Stimulated activated CD8-positive, alpha-beta memory T cell treated with anti-CD3 and anti-CD28 coated beads, Interleukin-12 subunit alpha, Interleukin-12 subunit beta, amount 100 ng/mL, for 4 hours (primary cell): ENCODE measurements around the gene CIAPIN1.
A peak's percentile ranks its signal among the peaks of the same experiment; 100 is the strongest.

Source experiments
- DNase-seq: peaks from one replicate; pipeline ENCODE4 v3.0.0-alpha.2; 2020; ENCODE audit warnings: low read depth

CIAPIN1 gene

DNA sequence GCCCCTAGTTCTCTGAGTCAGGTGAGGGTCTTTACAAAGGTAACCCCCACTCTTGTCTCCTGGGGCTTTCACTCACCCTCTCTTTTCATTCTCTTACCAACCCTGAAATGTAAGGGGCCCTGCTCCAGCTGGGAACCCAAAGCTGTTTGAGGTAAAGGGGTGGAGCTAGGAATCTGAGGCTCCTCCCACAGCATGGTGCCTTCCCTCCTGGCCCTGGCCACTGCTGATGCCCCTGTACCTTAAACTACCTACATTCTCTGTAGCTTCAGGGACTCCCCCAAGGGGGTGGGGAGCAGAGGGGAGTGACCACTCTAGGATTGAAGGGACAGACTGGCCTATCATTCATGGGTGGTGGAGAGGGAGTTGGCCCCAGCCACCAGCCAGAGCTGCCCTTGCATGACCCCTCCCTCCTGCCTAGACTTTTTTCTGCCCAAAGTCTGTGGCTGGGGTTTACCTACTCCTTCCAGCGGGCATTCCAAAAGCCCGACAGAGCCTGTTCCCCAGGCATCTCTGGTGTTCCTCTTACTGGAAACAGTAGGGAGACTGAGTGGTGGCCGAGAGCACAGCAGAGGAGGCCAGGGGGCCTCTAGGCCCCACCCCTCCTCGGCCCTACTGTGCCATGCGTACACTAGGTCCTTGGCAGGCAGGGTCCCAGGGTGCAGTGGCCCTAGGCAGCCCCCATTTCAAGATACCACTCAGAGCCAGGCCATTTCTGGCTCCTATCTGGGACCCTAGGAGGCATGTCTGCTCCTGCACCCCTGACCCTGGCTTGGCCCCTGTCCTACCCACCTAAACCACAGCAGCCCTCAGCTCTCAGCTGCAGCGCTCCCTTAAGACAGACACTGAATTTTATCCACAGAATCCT, 29.6 kb upstream of the CIAPIN1 start:
- no peak for DNase-seq

- peak; percentile 45 for DNase-seq
Observed at GRCh38 chr16:57475711-57476339, 28.6 kb upstream of the CIAPIN1 start.

- no peak for DNase-seq
Observed at GRCh38 chr16:57474671-57475661, 27.8 kb upstream of the CIAPIN1 start.

DNA sequence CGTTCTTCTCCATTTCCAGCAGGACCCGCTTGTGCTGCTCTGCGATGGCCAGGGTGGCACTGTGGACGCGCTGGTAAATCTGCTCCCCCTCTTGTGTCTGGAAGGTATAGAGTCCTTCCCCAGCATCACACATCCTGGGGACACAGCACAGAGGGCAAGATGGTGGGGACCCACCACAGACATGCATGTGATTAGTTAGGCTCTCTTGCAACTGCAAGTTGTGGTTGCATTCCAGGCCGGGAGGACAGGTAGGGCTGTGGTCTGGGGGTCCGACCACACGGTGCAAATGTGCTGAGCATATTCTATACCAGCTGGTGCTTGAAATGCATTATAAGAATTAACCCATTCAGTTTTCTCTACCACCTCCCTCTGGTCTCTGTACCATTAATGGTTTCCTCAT, 26.7 kb upstream of the CIAPIN1 start:
- DNase-seq: no peak

- DNase-seq: no peak
Observed at GRCh38 chr16:57473176-57473840, 26.1 kb upstream of the CIAPIN1 start.

- no peak for DNase-seq
Observed at GRCh38 chr16:57472665-57473060, 25.5 kb upstream of the CIAPIN1 start.

DNA sequence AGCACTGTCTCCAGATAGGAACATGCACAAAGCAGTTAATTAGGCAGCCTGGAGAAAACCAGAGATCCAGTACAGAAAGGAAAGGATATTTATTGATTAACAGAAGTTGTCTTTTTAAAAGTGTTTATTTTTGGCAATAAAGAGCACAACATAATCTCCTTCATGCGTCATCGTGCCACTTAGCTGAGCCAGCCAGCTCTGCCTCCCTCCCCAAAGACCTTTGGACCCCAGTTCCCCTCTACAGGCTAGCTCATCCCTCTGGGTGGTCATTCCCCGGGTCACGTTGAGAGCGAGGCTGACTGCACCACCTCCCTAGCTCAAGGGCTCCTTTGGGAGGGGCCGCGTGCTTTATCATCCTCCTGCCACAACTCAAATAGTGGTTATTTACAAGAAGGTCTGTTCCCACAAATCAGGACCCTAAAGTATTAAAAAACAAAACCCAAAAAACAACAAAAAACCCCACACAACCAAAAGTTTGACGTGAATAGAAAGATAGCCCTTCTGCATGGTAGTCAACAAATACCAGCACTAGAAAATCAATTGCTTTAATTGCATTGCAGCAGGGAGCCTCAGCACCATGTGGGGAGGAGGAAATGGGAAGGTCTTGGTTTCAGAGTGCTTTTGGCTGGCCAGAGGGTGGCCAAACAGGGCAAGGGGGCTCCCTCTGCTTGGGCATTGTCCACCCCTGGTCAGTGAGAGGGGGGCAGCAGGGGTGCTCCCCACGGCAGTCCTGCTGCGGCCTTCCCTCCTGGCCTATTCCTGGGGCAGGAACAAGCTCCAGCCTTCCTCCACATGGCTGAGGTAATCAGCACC, 24.9 kb upstream of the CIAPIN1 start:
- DNase-seq: no peak

DNA sequence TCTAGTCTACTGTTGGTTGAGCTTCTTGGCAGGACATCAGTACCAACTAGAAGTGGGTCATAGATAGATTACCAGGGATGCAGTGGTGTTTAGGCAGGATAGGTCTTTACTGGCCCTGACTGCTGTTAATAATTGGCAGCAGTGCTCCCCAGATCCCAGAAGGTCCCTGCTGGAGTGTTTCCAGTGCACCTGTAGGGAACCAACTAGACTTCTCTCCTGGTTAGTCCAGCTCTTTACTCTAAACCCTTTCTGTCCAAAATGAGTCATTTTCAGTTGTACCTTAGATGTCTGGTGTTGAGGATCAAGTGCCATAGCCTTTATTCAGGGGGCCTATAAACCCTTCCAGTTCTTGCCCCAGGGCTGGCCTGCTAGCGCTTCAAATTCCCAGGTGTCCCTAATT, 24.0 kb upstream of the CIAPIN1 start:
- DNase-seq: no peak

DNA sequence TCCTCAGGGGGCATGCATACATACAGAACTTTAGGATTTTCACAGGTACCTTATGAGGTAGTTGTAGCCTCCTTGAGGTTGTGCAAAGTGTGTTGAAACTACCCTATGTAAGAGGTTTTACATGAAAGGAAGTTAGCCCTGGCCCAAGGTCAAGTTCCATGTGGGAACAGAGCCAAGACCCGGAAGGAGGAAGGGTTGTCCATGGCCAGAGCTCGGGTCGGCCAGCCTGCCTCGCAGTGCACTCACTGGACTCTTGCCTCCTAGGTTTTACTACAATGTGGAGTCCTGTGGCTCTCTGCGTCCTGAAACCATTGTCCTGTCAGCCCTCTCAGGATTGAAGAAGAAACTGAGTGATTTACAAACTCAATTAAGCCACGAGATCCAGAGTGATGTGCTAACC, 23.5 kb upstream of the CIAPIN1 start:
- no peak for DNase-seq

DNA sequence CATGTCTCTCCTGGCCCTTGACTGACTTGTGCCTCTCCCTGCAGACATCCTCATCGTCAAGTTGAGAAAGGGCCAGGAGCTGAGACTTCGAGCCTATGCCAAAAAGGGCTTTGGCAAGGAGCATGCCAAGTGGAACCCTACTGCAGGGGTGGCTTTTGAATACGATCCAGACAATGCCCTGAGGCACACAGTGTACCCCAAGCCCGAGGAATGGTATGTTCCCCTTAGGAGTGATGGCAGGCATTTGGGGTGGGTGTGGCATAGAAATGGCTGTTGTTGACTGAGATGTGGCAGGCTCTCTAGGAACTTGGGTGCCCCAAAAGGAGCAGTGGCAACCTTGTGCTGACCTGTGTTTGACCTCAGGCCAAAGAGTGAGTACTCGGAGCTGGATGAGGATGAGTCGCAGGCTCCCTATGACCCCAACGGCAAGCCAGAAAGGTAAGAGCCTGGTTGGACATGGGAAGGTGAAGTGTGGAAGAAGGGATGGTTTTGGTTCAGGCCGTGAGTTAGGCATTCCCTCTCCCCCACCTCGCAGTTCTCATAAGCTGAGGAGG, 22.8 kb upstream of the CIAPIN1 start:
- no peak for DNase-seq

DNA sequence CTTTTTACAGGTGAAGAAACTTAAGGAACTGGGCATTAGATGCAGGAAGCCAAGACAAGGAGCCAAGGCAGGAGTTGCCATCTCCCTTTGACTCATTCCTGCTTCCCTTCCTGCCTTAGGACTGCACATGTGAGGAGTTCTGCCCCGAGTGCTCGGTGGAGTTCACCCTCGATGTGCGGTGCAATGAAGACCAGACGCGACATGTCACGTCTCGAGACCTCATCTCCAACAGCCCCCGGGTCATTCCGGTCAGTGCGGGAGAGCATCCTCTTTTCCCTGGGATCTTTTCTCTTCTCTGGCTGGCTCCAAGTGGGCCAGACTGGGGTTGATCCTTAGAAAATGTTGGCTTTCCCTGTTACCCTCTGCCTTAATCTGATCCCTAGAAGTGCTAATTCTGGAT, 21.9 kb upstream of the CIAPIN1 start:
- DNase-seq: no peak

GRCh38 chr16:57468346-57468745, 21.2 kb upstream of the CIAPIN1 start:
- no peak for DNase-seq

DNA sequence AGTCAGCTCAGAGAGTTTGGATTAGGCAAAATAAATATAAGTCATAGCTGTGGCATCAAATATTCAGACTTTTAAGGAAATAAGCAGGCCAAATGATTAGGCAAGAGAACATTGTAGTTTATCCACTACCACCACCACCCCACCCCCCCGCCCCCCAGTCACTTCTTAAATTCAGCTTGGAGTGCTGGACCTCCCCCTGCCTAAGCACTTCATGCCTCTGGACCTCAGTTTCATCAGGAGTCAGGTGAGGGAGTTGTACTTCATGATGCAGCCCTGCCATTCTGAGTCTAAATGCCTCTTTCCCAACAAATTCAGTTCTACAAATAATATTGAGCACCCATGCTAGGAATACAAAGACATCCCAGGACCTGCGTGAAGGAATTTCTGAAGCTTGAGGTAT, 17.3 kb upstream of the CIAPIN1 start:
- no peak for DNase-seq

DNA sequence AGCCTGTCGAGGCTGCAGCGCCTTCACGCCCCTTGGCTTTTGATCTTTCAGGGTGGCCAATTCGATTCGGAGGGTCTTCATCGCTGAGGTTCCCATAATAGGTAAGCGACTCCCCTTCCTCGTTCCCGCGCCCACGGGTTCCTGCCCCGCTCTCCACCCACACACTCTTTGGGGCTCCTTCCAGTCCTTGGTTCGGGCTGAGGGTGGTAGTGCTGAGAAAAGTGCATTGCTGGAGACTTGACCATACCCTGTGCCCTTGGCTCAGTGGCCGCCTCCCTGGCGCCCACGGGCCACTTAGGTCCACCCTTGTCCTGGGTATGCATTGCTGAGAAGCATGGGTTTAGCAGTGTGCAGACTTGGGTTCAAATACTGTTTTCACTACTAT, 15.8 kb upstream of the CIAPIN1 start:
- no peak for DNase-seq

- peak; percentile 87 for DNase-seq
Observed at GRCh38 chr16:57462209-57462977, 15.2 kb upstream of the CIAPIN1 start, which contains the start of gene POLR2C. Gene POLR2C (plus strand): TSS chr16:57462679. CDS start chr16:57462725, 46 bp downstream.

DNA sequence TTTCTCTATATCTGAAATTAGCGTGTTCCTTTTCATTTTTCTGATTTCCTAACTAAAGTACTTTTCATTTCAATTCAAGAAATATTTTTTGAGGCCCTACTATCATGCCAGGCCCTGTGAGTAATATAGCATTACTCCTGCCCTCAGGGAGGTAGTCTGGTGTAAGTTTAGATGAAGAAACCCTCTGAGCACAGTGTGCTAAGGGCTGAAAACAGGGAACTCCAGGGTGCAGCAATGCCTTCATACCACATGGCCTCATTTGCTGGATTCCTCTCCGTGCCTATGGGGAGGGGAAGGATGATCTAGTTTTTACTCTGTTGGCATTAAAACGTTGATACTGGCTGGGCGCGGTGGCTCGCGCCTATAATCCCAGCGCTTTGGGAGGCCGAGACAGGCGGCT, 4.8 kb upstream of the CIAPIN1 start:
- no peak for DNase-seq

- DNase-seq: no peak
Observed at GRCh38 chr16:57446531-57447185, 527 bp downstream of the CIAPIN1 start.

GRCh38 chr16:57445510-57445909, 1.7 kb downstream of the CIAPIN1 start:
- DNase-seq: no peak

DNA sequence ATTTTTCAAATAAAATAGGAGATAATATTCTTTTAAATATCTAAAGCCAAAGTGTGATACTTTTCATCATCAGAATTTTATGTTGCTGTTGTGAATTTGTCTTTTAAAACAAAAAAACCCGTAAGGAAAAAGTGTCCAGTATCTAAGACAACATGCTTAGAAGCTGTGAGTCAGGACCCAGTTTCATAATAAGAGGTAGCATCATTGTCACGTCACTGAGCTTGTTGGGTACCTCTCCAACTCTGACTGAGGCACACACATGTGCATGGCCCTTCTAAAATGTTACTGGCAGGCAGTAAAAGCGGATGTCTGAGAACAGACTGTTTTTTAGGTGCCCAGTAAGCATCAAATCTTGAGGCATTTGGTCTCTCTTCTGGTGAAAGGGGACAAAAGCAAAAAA, 2.5 kb downstream of the CIAPIN1 start:
- no peak for DNase-seq
